HFF-Myc (cell line): ENCODE measurements around the gene AURKAIP1.
"Not testable (repeated sequence)": the region's sequence is repeated elsewhere in the genome, so short reads cannot be mapped to it uniquely, and the experiment has no call there.

Experiments
- DNase-seq: peaks from one replicate; pipeline ENCODE4 v3.0.0-alpha.2; 2011; ENCODE audit warnings: low read depth; ENCODE audit errors: extremely low read depth
- H3K4me3 ChIP-seq: replicated peaks from 2 replicates; pipeline ENCODE4 v1.5.1; 2011; ENCODE audit warnings: low read depth, mild to moderate bottlenecking, control low read depth, low read length
- TF ChIP-seq, protein P1 (sequence below): IDR thresholded peaks from 2 replicates; pipeline ENCODE4 v1.5.1; 2012; ENCODE audit warnings: mild to moderate bottlenecking, low read depth, low read length, control low read depth; ENCODE audit errors: missing control alignments

Gene AURKAIP1

DNA sequence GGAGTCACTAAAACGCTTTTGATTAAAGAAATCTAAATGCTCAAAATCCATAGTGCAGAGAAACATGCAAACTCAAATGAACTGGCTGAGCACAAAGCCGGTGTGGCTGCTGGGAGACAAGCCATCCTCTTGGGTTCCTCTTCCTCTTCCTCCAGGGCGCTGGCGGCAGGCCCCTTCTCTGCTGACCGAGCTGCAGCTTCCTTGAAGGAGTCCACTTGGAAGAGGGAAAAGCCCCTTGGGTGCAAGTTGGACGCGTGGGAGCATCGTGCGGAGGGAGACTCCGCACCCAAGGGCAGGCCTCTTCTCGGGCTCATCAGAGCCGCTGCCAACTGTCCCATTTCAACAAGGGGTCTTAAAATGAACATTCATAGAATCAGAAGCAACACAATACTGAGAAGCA is 16.2 kb upstream of the AURKAIP1 start:
- DNase-seq: no peak
- H3K4me3 ChIP-seq: no peak overlapping the region
- TF ChIP-seq, protein P1, sequence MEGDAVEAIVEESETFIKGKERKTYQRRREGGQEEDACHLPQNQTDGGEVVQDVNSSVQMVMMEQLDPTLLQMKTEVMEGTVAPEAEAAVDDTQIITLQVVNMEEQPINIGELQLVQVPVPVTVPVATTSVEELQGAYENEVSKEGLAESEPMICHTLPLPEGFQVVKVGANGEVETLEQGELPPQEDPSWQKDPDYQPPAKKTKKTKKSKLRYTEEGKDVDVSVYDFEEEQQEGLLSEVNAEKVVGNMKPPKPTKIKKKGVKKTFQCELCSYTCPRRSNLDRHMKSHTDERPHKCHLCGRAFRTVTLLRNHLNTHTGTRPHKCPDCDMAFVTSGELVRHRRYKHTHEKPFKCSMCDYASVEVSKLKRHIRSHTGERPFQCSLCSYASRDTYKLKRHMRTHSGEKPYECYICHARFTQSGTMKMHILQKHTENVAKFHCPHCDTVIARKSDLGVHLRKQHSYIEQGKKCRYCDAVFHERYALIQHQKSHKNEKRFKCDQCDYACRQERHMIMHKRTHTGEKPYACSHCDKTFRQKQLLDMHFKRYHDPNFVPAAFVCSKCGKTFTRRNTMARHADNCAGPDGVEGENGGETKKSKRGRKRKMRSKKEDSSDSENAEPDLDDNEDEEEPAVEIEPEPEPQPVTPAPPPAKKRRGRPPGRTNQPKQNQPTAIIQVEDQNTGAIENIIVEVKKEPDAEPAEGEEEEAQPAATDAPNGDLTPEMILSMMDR: no peak

DNA sequence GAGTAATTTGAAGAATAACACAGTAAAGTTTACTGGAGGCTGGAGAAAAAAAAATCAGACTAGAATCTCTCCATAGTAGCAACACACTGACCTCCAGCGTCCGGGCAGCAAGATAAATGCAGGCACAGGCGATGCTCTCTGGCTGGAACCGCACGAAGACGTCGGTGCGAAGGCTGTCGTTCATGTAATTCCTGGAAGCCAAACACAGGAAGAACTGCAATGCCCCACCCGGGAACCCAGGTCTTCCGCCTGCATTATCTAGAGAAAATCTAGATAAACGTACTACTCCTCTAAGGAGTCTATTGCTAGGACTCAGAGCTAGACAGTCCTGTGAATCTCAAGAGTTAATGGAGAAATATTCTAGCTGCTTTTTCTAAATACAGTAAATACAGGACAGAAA is 15.7 kb upstream of the AURKAIP1 start:
- no peak overlapping the region for H3K4me3 ChIP-seq
- DNase-seq: no peak
- TF ChIP-seq, protein P1: no peak

DNA sequence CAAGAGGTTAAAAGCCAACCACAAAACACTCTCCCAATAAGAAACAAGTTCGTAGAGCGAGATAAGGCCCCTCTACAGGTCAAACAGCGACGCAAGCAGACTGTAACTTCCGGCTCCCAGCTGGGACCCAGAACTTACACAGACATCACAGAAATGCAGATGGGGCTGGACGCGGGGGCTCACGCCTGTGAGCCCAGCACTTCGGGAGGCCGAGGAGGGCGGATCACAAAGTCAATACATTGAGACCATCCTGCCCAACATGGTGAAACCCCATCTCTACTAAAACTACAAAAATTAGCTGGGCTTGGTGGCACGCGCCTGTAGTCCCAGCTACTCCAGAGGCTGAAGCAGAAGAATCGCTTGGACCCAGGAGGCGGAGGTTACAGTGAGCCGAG is 13.1 kb upstream of the AURKAIP1 start:
- H3K4me3 ChIP-seq: no peak overlapping the region
- TF ChIP-seq, protein P1: no peak
- no peak for DNase-seq

DNA sequence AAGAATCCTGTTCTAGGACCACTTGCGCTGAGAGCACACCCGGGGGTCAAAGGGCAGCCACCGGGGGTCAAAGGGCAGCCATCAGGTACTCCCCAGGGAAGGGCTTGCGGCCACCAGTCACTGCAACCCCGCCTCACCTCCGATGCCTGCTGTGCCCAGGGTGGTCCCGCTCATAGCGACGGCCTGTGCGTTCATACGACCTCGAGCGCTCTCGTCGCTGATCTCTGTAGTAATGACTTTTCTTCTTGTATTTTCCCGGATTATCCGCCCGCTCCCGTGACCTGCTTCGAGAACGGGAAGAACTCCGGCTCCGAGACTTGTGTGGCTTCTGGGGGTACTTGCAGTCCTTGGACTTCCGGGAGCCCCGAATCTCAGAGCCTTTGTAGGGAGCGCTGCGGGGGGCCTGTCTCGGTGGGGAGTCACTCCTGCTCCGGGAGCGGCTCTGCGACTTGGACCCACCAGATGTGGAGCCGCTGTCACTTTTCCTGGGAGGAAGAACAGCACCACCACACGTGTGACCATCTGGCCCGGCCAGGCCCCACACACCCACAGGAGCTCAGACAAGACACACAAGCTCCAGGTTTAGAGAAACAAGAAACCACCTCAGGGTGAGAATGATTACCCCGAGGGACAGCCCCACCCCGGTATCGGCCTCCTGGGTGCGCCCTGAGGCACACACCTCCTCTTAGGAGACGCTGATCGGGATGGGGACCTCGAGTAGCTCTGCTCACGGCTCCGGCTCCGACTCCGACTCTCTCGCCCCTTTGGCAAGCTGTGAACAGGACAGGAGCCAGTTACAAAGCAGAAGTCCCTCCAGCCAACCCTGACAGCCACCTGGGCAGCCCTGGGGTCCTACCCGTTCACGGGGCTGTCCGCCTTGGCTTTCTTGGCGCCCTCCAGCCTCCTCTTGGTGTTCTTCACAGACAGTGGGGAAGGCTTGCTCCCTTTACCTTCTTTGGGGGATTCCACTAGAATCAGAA is 12.4 kb upstream of the AURKAIP1 start:
- no peak for DNase-seq
- H3K4me3 ChIP-seq: no peak overlapping the region
- TF ChIP-seq, protein P1: no peak

DNA sequence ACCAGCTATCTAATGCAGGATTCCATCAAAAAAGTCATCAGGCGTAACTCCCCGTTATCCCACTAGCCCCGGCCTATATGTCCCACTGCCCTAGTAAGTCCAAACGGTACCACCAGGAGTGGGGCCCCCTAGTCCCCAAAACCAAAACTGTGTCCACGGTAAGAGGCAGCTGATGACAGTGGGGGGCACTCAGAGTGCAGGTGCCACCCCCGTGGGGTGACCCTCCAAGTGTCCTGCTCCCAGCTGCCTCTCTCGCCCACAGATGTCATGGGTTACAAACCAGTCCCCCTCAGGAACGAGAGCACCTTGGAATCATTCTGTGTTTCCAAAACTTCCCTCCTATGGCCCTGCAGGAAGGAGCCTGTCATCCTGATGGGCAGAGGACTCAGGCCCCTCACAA is 10.9 kb upstream of the AURKAIP1 start:
- no peak overlapping the region for H3K4me3 ChIP-seq
- no peak for DNase-seq
- TF ChIP-seq, protein P1: no peak

DNA sequence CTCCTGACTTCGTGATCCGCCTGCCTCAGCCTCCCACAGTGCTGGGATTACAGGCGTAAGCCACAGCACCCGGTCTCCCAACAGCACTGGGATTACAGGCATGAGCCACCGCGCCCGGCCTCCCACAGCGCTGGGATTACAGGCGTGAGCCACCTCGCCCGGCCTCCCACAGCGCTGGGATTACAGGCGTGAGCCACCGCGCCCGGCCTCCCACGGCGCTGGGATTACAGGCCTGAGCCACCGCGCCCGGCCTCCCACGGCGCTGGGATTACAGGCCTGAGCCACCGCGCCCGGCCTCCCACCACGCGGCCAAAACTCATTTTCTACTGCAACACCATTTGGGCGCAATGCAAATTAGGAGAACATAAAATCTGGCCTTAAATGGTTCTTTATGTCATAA is 10.3 kb upstream of the AURKAIP1 start:
- not testable (repeated sequence) for H3K4me3 ChIP-seq, DNase-seq

DNA sequence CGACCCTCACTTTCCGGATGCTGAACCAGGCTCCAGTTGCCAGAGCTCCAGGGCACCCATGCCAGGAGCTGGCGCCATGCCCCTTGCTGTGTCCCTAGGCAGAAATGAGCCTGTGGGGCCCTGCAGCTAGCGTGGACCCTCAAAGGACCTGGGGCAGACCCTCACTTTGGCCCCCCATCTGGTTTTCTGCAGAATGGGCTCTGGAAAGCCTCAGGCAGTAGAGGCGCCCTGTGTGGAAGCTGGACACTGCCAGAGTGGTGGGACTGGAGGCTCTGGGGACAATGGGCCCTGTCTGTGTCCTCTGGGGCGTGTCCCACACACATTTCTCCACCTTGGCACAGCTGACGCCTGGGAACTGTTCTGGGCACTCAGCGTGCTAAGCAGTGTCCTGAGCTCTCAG is 6.3 kb upstream of the AURKAIP1 start:
- no peak overlapping the region for H3K4me3 ChIP-seq
- TF ChIP-seq, protein P1: no peak
- DNase-seq: no peak
